ENCODE results near the gene TCF25. TPM values are rescaled to one million over a fixed set of nuclear protein-coding genes. Genes with fewer than 3 reads are reported as not detected.

TCF25 gene
- polyA plus RNA-seq, 3 donors: 119 to 127 (median 127) TPM

DNA sequence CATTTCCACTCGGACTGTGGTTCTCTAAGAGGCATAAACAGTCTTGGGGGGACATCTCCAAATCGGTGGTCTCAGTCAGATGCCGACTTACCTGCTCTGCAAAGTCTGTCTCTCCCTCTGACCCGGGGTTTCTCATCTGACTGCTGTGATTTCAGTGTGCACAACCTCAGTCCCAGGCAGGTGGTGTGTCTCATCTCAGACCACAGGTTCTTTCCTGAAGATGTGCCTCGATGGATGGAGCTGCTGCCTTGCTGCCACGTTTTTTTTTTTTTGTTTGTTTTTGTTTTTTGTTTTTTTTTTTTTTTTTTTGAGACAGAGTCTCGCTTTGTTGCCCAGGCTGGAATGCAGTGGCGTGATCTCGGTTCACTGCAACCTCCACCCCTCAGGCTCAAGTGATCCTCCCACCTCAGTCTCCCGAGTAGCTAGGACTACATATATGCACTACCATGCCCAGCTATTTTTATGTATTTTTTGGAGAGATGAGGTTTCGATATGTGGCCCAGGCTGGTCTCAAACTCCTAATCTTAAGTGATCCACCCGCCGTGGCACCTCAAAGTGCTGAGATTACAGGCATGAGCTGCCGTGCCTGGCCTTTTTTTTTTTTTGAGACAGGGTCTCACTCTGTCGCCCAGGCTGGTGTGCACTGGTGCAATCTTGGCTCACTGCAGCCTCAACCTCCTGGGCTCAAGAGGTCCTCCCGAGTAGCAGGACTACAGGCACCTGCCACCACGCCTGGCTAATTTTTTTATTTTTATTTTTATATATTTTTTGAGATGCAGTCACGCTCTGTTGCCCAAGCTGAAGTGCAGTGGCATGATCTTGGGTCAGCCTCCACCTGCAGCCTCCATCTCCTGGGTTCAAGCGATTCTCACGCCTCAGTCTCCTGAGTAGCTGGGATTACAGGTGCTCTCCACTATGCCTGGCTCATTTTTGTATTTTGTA lies 29.7 kb upstream of the TCF25 start:
- no peak for DNase-seq (ENCODE audit: low read depth in 3 of 3, low spot score in 2 of 3)

DNA sequence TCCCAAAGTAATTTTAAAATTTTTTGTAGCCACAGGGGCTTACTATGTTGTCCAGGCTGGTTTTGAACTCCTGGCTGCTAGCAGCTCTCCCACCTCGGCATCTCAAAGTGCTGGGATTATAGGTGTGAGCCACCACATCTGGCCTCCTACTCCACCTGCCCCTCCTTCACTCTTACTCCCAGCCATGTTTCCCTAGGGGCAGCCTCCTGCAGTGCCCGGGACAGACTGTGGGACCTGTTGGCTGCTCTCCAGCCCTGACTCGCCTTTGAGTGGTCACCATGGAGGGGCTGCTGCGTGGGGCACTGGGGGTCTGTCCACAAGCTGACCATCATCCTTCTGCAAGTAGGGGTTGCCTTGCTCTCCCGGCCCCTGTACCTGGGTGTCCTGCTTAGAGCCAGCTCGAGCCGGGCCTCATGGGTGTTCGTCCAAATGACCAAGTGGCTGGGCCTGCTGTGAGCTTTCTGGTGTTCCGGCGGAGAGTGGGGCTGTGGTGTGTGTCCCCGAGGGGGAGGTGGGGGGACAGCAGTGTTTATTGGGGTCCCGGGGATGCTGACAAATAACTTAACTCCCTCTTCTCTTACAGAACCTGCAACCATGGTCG lies 28.6 kb upstream of the TCF25 start:
- DNase-seq (ENCODE audit: low read depth in 3 of 3, low spot score in 2 of 3): no peak

DNA sequence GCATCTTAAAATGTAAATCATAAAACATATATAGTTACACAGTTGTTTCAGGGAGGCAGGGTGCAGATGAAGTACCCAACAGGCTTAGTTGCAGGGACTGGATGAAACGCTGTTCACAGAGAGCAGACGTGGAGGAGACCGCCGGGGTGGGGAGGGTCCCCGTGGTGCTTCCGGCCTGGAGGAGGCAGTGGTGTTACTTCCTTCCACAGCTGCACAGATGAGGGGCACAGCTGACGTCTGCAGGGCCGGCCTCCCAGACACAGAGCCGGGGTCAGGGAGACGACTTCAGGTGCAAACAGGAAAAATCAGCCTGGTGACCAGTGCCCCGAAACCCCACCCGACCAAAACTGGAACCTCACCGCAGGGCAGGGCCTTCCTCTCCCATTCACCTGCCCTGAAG lies 28.0 kb upstream of the TCF25 start:
- no peak for DNase-seq (ENCODE audit: low read depth in 3 of 3, low spot score in 2 of 3)

DNA sequence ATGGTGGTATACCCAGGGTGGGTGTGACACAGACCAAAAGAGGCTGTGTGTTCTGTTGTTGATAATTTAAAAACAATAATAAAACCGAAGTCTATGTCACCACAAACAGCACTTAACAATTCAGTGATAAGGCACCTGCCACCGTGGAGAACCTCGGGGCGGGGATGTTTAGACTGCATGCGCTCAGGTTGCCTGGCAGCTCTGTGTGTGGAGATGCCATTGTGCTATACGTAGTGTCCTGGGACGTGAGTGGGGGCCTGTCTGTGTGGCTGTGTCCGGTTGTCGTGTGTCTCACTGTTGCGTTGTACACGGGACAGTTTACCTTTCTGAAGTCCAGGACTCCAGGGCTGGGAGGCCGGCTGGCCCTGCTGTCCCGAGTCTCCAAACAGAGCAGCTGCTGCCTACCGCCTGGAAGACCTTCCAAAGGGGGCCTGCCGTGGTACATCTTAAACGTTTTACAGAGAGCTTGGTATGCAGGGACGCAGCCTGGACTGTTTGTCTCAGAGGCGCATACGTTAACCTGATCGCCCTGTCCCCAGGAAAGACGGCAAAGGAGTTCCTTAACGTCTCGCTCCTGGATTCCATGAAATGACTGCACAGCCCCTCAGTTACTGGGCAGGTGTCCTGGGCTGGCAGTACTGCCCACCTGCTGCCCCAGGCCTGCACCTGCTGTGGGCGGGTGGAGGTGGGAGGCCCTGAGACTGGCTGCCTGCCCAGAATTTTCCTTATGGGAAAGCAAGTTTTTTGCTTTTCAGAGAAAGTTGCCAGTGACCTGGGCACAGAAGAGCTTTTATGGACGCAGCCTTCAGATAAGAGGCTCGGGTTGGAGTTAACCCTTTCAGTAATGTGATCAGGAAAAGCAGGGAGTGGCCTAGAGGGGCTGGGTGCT lies 26.1 kb upstream of the TCF25 start:
- DNase-seq (ENCODE audit: low read depth in 3 of 3, low spot score in 2 of 3): no peak

DNA sequence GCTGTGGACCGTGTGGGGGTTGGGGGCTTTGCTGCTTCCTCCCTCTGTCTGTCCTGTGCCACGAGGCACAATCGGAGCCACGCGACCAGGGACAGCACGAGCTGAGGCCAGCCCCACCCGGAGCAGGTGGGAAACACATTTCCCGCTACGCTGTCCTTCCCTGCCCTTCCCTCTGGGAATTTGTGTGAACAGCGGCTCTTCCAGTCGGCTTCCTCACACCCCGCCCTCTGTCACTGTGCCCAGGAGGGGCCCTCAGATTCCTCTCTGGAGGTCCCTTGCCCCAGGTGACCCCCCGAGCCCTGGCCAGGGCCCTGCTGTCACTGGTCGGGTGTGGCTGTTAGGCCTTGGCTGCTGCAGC lies 25.5 kb upstream of the TCF25 start:
- no peak for DNase-seq (ENCODE audit: low read depth in 3 of 3, low spot score in 2 of 3)

DNA sequence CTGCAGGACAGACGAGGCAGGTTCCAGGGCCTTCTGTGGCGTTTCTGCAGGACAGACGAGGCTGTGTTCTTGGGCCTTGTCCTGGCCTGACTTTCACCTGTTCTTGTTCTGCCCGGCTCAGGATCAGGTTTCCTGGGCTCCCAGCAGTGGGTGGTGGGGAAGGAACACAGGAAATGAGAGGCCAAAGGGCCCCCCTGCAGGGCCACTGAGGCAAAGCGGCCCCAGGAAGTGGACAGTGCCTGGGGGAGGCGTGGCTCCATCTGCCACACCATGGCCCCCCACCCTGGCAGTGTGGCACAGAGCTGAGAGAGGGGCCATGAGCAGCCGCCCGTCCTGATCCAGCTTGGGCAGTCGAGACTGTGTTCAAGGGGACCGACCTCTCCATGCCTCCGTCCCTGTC lies 24.4 kb upstream of the TCF25 start:
- DNase-seq (ENCODE audit: low read depth in 3 of 3, low spot score in 2 of 3): no peak

DNA sequence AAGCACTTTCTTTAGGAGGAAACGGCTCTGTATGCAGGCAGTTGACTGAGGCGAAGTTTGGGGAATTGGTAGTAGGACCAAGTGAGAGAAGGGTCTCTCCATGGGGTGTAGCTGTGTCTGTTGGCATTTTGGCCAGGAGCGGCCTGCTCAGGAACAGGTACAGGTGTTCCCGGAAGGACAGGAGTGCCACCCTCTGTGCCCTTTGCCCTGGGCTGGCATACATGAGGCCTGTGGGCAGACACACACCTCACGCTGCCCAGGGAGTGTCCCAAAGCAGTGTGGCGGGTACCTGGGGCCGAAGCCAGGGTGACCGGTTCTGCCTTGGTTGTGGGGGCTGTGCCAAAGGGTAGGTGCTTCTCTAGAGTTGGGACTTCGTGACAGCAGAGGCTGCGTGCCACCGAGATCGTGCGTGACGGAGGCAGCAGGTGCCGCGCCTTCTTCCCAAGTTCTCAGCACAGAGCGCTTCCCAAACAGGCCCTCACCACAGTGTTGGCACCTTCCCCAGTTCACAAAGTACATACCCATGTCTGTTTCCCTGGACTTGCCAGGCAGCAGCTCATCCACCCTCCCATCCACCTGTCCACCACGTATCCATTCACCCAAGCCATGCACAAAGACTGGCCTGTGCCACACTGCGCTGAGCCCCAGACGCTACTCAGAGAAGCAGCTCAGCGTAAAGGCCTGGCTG lies 19.9 kb upstream of the TCF25 start:
- no peak for DNase-seq (ENCODE audit: low read depth in 3 of 3, low spot score in 2 of 3)

DNA sequence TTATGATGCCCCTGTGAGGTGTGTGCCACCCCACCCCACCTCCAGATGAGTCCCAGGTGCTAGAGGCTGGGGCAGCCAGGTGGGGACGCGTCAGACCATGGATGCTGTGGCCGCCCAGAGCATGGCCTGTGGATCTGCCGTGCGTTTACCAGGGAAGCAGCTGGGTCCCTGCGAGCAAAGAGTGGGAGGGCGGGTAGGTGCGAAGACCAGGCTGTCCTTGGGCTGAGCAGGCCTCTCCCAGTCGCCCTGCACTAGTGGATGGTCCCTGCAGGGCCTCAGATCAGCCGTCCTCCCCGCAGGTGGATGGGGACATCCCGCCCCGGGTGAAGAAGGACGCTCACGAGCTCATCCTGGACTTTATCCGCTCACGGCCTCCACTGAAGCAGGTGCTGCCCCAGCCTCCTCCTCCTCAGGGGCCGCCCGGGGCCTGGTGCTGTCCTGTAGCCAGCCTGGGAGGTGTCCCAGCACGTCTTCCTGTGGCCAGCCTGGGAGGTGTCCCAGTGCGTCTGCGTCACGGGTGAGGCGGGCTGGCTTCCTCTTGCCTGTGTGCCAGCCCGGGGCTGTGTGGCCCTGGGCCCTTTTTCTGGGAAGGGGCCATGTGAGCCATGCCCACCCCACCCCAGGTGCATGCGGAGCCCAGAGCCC lies 18.0 kb upstream of the TCF25 start:
- no peak for DNase-seq (ENCODE audit: low read depth in 3 of 3, low spot score in 2 of 3)

DNA sequence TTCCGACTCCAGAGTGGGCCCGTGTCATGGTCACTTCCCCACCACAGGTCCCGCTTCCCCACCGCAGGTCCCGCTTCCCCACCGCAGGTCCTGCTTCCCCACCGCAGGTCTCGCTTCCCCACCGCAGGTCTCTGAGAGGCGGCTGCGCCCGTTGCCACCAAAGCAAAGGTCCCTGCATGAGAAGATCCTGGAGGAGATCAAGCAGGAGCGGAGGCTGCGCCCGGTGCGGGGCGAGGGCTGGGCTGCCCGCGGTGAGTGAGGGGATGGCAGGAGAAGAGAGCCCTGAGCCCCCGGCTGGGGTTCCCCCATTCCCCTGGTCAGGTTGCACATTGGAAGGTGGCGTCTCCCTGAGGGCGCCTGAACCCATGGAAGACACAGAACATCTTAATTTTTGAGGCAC lies 17.4 kb upstream of the TCF25 start:
- DNase-seq (ENCODE audit: low read depth in 3 of 3, low spot score in 2 of 3): no peak

DNA sequence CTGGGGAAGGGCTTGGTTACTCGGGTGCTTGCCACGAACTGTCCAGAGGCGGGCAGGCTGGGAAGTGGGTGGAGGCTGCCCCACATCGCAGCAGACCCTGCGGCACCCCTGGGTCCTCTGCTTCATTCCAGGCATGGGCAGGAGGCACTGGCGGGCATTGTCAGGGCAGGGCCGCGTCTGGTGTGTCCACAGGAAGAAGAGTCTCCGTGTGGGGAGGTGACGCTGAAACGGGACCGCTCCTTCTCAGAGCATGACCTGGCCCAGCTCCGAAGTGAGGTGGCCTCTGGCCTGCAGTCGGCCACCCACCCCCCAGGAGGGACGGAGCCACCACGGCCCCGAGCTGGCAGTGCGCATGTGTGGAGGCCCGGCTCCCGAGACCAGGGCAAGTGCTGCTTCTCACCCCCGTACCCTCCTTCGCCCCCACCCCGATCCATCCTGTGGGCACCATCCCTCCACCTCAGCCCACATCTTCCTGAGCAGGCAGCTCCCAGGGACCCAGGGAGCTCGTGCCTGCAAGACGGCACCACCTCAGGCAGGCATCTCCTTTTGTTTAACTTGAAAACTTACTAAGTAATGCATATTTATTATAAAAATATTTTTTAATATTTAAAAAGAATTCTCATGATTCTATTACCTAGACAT lies 14.3 kb upstream of the TCF25 start:
- DNase-seq (ENCODE audit: low read depth in 3 of 3, low spot score in 2 of 3): no peak

DNA sequence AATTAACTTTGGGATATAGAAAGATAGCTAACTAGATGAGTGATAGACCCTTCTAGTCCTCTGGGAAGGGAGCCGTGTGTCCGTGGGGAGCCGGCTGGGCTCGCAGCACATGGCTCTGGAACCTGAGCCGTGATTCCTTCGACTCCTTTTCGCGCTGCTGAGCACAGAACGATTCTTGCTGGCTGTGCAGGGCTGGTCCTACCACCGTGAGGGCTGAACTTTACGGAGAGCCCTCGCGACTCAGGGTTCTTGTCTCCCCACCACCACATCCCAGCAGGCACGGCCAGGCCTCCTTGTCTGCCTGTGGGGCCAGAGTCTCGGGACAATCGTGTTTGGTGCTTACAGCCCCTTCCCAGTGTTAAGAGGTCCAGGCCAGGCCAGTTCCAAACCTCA lies 13.8 kb upstream of the TCF25 start:
- no peak for DNase-seq (ENCODE audit: low read depth in 3 of 3, low spot score in 2 of 3)

DNA sequence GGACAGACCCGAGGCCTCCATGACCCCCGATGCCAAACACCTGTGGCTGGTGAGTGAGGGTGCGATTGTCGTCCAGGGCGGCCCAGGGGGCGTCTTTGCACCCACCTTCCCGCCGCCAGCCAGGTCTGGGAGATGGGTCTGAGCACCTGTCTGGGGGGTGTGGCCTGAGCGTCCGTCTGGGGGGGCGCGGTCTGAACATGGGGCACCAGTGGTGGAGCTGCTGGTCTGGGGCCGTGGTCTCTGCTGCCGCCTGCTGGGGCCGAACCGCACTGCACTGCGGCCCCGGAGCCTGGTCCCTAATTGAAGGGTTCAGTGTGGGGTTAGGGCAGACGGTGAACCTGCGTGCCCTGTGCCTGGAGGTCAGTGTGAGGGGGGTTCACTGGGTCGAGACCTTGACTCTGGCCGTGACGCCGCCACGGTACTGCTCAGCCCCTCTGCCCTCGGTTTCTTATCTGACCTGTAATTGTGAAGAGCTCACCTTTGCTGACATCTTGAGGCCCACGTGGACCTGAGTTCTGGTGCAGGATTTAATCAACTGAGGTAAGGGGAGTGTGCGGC lies 12.6 kb upstream of the TCF25 start:
- no peak for DNase-seq (ENCODE audit: low read depth in 3 of 3, low spot score in 2 of 3)

DNA sequence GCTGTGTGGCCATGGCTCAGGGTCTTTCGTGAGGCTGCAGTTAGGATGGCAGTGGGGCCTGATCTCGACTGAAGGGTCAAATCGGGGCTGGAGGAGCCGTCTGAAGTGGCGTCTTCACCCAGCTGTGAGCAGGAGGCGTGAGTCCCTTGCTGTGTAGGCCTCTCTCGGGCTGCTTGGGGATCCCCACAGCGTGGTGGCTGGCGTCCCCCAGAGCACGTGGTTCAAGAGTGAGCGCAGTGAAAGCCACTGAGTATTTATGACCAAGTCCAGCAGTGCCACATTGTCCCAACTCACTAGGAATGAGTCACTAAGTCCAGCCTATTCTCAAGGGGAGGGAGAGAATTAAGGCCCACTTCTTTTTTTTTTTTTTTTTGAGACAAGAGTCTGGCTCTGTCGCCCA lies 11.7 kb upstream of the TCF25 start:
- no peak for DNase-seq (ENCODE audit: low read depth in 3 of 3, low spot score in 2 of 3)

DNA sequence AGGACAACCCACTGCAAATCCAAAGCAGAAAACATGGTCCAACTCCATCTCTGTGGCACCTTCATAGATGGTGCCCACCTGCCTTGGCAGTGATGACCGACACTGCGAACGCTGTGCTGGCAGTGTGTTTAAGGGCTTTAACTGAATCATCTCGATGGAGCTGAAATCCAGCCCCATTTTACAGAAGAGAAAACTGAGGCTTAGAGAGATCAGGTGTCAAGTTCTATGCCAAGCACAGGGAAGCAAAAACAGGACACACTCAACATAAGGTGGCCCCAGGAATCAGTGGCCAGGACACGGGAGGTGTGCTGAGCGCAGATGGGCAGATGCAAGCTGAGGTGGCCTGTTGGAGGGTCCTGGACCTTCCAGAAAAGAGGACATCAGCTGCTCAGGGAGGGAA lies 10.7 kb upstream of the TCF25 start:
- DNase-seq (ENCODE audit: low read depth in 3 of 3, low spot score in 2 of 3): no peak

DNA sequence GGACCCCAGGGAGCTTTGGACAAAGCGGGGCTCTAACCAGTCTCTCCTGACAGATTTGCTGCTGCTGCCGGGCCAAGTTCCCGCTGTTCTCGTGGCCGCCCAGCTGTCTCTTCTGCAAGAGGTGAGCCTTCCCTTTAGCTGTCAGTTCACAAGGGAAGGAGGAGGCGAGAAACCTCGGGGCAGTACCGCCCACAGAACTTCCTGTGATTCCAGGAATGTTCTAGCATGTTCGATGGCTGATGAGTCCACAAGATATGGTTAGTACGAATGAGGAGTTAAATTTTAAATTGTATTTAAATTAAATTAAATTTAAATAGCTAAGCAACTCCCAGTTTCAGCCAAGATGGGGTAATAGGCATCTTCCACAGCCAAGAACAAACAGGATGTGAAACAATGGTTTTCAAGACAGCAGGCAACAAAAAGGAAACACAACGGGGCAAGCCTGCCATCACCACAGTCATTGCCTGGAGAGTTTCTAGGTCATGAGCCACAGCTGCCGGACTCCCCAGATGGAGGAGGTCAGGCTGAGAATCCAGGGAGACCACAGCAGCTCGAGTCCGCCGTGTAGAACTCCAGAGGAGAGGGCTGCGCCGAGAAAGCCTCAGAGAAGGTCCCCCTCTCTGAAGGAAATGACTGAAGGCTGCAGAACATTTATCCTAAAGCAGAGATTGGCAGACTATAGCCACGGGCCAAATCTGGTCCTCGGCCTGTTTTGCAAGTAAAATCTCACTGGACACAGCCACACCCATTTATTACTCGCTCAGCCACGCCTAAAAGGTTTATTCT lies 9.5 kb upstream of the TCF25 start:
- no peak for DNase-seq (ENCODE audit: low read depth in 3 of 3, low spot score in 2 of 3)

DNA sequence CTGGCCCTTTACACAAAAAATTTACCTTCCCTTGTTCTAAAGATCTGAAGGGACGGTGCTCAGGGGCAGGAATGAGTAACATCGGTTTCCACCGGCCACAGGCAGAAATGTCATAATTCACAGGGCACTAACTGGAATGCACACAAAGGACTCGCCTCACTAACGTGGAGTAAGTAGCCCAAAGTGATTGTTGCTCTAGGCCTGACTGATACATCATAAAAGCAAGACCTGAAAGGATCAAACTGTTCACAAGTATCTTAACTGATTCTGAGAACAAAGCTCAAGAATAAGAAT lies 8.9 kb upstream of the TCF25 start:
- no peak for DNase-seq (ENCODE audit: low read depth in 3 of 3, low spot score in 2 of 3)

DNA sequence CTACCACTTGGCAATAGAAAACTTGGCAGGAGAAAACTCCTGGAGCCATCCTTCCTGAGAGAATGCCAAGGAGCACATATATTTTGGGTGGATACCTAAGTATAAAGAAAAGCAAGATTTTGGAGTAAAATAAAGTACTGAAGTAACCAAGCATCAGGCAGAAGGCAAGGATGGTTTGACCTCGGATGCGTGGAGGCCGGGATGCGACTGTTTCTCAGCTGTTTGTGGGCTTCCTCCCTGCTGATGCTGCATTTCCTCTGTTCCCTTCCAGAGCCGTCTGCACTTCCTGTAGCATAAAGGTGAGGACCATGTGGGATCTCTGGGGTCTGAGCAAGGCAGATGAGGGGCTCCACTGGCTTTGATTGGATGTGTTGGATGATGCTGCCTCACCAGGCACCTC lies 5.5 kb upstream of the TCF25 start:
- no peak for DNase-seq (ENCODE audit: low read depth in 3 of 3, low spot score in 2 of 3)

DNA sequence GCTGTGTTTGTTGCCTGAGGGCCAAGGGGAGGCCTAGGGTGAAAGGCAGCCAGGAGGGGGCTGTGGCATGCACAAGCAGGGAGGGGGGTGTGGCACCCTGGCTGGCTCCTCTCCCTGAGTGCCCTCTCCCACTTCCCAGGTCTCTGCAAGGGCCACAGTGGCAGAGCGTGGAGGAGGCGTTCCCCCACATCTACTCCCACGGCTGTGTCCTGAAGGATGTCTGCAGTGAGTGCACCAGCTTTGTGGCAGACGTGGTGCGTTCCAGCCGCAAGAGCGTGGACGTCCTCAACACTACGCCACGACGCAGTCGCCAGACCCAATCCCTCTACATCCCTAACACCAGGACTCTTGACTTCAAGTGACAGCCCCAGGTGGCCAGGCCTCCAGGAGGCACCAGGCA lies 3.5 kb upstream of the TCF25 start:
- DNase-seq (ENCODE audit: low read depth in 3 of 3, low spot score in 2 of 3): no peak

DNA sequence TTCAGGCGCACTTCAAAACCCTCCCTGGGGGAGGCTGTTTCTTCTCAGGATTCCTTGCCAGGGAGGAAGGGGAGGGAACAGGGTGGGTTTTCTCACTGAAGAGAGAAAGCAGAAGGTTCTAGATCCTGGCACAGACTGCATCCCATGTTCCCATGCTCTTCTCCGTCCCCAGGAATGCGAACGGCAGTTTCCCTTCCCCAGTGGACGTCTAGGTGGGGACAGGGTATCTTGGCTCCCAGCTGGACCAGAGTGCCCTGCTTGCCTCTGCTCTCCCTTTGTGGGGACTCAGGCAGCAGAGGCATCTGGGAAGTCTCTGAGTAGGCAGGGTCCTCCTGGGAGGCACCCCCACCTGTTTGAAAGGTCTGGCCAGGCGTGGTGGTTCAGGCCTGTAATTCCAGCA lies 3.0 kb upstream of the TCF25 start:
- DNase-seq (ENCODE audit: low read depth in 3 of 3, low spot score in 2 of 3): no peak
